OCI-LY1 (cell line): ENCODE data around the gene SECISBP2L.

ENCODE experiments used
- H2AFZ ChIP-seq: fragments of 200-600 bp; sonication (generic), shearing (Covaris generic); 2 replicates; pipeline ENCODE4 v1.6.0; 2014; ENCODE audit warnings: antibody characterized with exemption, mild to moderate bottlenecking, low read length
- H3F3A ChIP-seq: fragments of 200-600 bp; sonication (generic), shearing (Covaris generic); 2 replicates; pipeline ENCODE4 v1.6.0; 2014; ENCODE audit warnings: mild to moderate bottlenecking, antibody characterized with exemption, low read length, moderate library complexity; ENCODE audit not compliant: insufficient read depth
- H3K27ac ChIP-seq: fragments of 200-600 bp; sonication (generic); 2 replicates; pipeline ENCODE4 v1.5.1; 2014; ENCODE audit warnings: low read length, mixed run types, mild to moderate bottlenecking, low read depth; ENCODE audit not compliant: poor library complexity, severe bottlenecking
- H3K27me3 ChIP-seq: fragments of 200-600 bp; sonication (generic); 2 replicates; pipeline ENCODE4 v1.6.0; 2014; ENCODE audit warnings: antibody characterized with exemption, mild to moderate bottlenecking, low read length, moderate library complexity; ENCODE audit not compliant: insufficient read depth
- H3K36me3 ChIP-seq: fragments of 200-600 bp; sonication (generic); 2 replicates; pipeline ENCODE4 v1.6.1; 2014; ENCODE audit warnings: mild to moderate bottlenecking, antibody characterized with exemption, low read length, moderate library complexity, mixed read lengths; ENCODE audit not compliant: insufficient read depth
- H3K4me1 ChIP-seq: fragments of 200-600 bp; sonication (generic); 2 replicates; pipeline ENCODE4 v1.5.1; 2014; ENCODE audit warnings: mild to moderate bottlenecking, low read length, moderate library complexity; ENCODE audit not compliant: insufficient read depth, severe bottlenecking
- H3K4me2 ChIP-seq: fragments of 200-600 bp; sonication (generic), shearing (Covaris generic); 2 replicates; pipeline ENCODE4 v1.6.1; 2014; ENCODE audit warnings: low read length
- H3K4me3 ChIP-seq: fragments of 200-600 bp; sonication (generic); 2 replicates; pipeline ENCODE4 v1.5.1; 2014; ENCODE audit warnings: low read length, low read depth, mild to moderate bottlenecking, mixed read lengths; ENCODE audit not compliant: poor library complexity, severe bottlenecking
- H3K79me2 ChIP-seq: fragments of 200-600 bp; shearing (Covaris generic); 2 replicates; pipeline ENCODE4 v1.6.1; 2016; ENCODE audit warnings: mixed run types, low read length, mixed read lengths; ENCODE audit not compliant: insufficient read depth
- H3K9ac ChIP-seq: fragments of 200-600 bp; sonication (generic), shearing (Covaris generic); 2 replicates; pipeline ENCODE4 v1.6.1; 2014; ENCODE audit warnings: mild to moderate bottlenecking, low read length, mixed read lengths
- H3K9me2 ChIP-seq: fragments of 200-600 bp; sonication (generic), shearing (Covaris generic); 2 replicates; pipeline ENCODE4 v1.6.1; 2014; ENCODE audit warnings: low read depth, mild to moderate bottlenecking, low read length, mixed read lengths
- H3K9me3 ChIP-seq: fragments of 200-600 bp; shearing (Covaris generic); 2 replicates; pipeline ENCODE4 v1.6.1; 2014; ENCODE audit warnings: low read length, mixed read lengths
- H4K20me1 ChIP-seq: fragments of 200-600 bp; sonication (generic), shearing (Covaris generic); 2 replicates; pipeline ENCODE4 v1.6.0; 2016; ENCODE audit warnings: mild to moderate bottlenecking, low read length; ENCODE audit not compliant: insufficient read depth
- EZH2 ChIP-seq: fragments of 200-600 bp; sonication (generic), shearing (Covaris generic); IDR thresholded peaks from 2 replicates; pipeline ENCODE4 v1.8.0; 2017; ENCODE audit warnings: borderline replicate concordance, mixed run types, mild to moderate bottlenecking, antibody characterized with exemption, low read length, moderate library complexity, mixed read lengths
- TF ChIP-seq, protein P1 (sequence below): fragments of 200-600 bp; sonication (generic), shearing (Covaris generic); IDR thresholded peaks from 2 replicates; pipeline ENCODE4 v1.5.1; 2017; ENCODE audit warnings: mild to moderate bottlenecking, antibody characterized with exemption, low read length, moderate library complexity, mixed read lengths

The SECISBP2L gene

DNA sequence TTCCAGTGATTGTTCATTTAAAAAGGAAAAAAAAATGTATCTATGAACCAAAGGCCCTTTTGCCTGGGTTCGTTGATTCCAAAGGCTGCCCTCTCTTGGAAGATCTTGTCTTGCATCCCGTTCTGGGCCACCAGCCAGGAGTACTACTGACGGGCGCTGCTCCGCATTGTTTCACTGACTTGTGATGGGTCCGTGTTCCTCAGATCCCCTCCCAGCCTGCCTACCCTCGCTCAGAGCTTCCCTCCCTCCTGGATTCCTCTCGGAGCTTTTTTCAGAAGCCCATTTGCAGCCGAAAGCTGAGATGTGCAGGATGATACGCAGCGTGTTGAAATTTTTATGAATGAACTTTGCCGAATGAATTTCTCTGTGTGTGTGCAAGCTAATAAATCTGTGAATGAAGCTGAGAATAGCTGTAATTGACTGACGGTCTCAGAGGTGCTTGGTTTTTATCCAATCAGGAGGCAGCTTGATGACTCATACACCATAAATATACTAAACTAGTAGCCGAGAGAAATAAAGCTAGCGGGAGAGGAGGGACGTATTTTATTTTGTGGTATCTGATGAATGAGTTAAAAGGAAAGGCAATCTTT, 82.6 kb downstream of the SECISBP2L start, which contains the start of gene SHC4:
Gene SHC4, minus strand, starts transcription at position 396 of the 590 bp plus-strand sequence. CDS start 904 bp downstream, outside the sequence.
- Histone ChIP-seq H2AFZ (no peak within 1 kb of the TSS), H3K4me3 (no peak within 1 kb of the TSS), H3K27ac (no peak within 1 kb of the TSS), H3K9me2 (no peaks in the 10 kb centered on the region), H3K9ac (no peak within 1 kb of the TSS), H3K27me3 (no peaks in the 10 kb centered on the region), H3K36me3 (no peaks in the 10 kb centered on the region), H3K4me1 (no peaks in the 10 kb centered on the region), H4K20me1 (no peaks in the 10 kb centered on the region), H3F3A (no peaks in the 10 kb centered on the region), H3K9me3 (no peaks in the 10 kb centered on the region), H3K4me2 (no peak within 1 kb of the TSS), H3K79me2 (no peaks in the 10 kb centered on the region)
- TF ChIP-seq EZH2, result no peak
- TF ChIP-seq, protein P1, sequence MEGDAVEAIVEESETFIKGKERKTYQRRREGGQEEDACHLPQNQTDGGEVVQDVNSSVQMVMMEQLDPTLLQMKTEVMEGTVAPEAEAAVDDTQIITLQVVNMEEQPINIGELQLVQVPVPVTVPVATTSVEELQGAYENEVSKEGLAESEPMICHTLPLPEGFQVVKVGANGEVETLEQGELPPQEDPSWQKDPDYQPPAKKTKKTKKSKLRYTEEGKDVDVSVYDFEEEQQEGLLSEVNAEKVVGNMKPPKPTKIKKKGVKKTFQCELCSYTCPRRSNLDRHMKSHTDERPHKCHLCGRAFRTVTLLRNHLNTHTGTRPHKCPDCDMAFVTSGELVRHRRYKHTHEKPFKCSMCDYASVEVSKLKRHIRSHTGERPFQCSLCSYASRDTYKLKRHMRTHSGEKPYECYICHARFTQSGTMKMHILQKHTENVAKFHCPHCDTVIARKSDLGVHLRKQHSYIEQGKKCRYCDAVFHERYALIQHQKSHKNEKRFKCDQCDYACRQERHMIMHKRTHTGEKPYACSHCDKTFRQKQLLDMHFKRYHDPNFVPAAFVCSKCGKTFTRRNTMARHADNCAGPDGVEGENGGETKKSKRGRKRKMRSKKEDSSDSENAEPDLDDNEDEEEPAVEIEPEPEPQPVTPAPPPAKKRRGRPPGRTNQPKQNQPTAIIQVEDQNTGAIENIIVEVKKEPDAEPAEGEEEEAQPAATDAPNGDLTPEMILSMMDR, result no peak

DNA sequence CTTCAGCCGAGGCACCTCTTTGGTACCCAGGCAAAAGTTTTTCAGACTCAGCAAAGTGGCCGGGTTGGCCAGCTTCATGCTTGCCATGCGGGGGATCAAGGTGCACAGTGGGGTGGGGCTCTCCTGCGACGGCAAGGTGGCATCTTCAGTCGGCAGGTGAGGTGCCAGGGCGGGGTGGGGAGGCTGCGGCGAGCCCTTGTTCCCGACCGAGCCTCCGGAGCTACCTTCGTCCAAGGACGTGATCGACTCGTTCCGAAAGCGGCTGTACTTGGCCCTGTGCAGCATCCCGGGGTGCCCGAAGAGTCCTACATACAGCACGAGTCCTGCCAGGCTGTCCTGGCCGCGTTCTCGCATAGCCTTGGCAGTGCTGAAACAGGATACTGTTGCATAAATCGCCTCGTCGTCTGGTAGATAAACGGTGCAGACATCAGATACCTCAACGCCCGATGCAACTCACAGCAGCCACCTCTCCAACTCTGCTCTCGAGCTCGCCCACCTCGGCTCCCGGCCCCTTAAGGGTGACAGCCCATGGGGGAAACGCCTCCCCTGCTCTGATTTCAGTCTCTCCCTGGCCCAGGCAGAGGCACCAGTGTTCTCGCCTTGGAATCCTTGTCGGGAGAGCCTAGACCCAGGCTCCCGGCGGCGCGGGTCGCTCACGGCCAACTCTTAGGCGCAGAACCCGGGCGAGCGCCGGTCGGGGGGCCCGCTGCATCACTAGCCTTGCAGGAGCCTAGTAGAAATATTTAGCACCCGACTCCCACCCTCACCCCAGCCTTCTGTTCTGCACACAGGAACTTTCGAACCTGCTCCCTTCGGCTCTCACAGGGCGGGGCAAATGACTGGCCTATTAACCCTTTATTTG, 83.4 kb downstream of the SECISBP2L start:
- H3K4me1 ChIP-seq, result no peaks in the 10 kb centered on the region
- H2AFZ ChIP-seq, result no peak overlapping the region
- H3K36me3 ChIP-seq, result no peaks in the 10 kb centered on the region
- no peaks in the 10 kb centered on the region for H3K79me2 ChIP-seq
- H3K4me3 ChIP-seq, result no peak overlapping the region
- H3F3A ChIP-seq, result no peaks in the 10 kb centered on the region
- H3K4me2 ChIP-seq, result no peak overlapping the region
- H3K27ac ChIP-seq, result no peak overlapping the region
- no peaks in the 10 kb centered on the region for H3K27me3 ChIP-seq
- no peak overlapping the region for H3K9ac ChIP-seq
- no peaks in the 10 kb centered on the region for H3K9me2 ChIP-seq
- no peaks in the 10 kb centered on the region for H3K9me3 ChIP-seq
- no peaks in the 10 kb centered on the region for H4K20me1 ChIP-seq
- TF ChIP-seq, protein P1, result no peak
- TF ChIP-seq EZH2, result no peak

DNA sequence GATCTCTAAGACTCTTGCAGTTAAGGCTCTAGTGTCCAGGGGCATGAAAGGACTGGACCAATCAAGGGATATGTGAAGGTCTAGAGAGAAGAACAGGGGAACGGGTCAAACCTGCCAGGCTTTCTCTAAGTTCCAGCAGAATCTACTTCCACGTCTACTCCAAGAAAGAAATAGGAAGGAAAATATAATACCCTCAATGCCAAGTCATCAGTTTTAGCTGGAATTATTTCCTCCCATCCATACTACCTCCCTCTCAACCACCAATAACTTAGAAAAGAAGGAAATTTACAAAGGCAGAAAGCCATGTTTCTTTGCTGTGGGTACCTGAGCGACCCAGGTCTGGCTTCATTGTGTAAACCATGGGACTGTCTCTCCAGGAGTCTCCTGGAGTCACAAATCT, 90.3 kb downstream of the SECISBP2L start:
- no peaks in the 10 kb centered on the region for H3K9me2 ChIP-seq
- no peaks in the 10 kb centered on the region for H3K36me3 ChIP-seq
- no peak overlapping the region for H3K4me3 ChIP-seq
- H4K20me1 ChIP-seq, result no peaks in the 10 kb centered on the region
- no peak overlapping the region for H3K9ac ChIP-seq
- H3K79me2 ChIP-seq, result no peaks in the 10 kb centered on the region
- H3K27me3 ChIP-seq, result no peaks in the 10 kb centered on the region; the same call in 1 of the 2 replicates
- no peak overlapping the region for H3K4me2 ChIP-seq
- TF ChIP-seq EZH2, result no peak
- TF ChIP-seq, protein P1, result no peak
- H3F3A ChIP-seq, result no peaks in the 10 kb centered on the region
- no peaks in the 10 kb centered on the region for H3K4me1 ChIP-seq
- no peak overlapping the region for H2AFZ ChIP-seq
- H3K27ac ChIP-seq, result no peak overlapping the region
- no peaks in the 10 kb centered on the region for H3K9me3 ChIP-seq
